HG02588 (cell line): ENCODE results near the gene SCAPER.
"Not testable (repeated sequence)": the region's sequence is repeated elsewhere in the genome, so short reads cannot be mapped to it uniquely, and the experiment has no call there.

Experiments used
- ATAC-seq: cut with Tn5 transposase; IDR thresholded peaks from one replicate; pipeline ENCODE4 v1.9.1; 2021; ENCODE audit warnings: mild to moderate bottlenecking, moderate library complexity; ENCODE audit not compliant: unreplicated experiment

Gene SCAPER

GRCh38 chr15:76502185-76502584 lies 403.0 kb downstream of the SCAPER start:
- ATAC-seq = not testable (repeated sequence)

GRCh38 chr15:76501726-76502125 lies 403.4 kb downstream of the SCAPER start:
- ATAC-seq = no peak

- ATAC-seq = no peak
Observed at GRCh38 chr15:76501011-76501410, 404.1 kb downstream of the SCAPER start.

DNA sequence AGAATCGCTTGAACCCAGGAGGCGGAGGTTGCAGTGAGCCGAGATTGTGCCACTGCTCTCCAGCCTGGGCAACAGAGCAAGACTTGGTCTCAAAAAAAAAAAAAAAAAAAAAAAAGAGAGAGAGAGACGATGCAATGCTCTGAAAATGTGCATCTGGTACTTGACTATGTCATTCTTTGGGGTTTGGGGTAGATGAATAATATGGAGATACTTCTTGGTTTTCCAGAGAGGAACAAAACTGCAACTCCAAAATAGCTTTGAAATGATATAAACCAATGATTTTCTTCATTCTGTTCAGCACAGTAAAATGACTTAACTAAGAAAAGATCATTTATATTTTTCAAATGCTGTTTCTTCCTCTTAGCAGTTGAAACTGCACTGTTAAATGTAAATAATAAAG lies 409.7 kb downstream of the SCAPER start:
- ATAC-seq = no peak

DNA sequence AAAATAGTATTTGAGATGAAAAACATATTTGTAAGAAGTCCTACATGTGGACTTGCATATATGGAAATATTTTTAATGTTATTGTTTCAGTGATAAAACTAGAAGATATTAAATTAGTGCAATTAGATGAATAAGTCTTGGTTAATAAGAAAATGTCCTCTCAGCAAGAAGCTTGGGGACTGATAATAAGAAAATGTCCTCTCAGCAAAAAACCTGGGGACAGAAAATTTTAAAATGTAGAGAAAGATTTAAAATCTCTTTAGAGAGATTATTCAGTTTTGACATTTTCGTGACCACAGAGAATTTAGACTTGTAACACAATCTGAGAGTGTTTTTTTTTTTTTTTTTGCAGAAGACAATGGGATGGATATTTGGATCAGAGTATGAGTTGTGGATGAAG lies 412.6 kb downstream of the SCAPER start:
- no peak for ATAC-seq

GRCh38 chr15:76483752-76484151 lies 421.4 kb downstream of the SCAPER start:
- no peak for ATAC-seq

GRCh38 chr15:76483018-76483417 lies 422.1 kb downstream of the SCAPER start:
- ATAC-seq = no peak

DNA sequence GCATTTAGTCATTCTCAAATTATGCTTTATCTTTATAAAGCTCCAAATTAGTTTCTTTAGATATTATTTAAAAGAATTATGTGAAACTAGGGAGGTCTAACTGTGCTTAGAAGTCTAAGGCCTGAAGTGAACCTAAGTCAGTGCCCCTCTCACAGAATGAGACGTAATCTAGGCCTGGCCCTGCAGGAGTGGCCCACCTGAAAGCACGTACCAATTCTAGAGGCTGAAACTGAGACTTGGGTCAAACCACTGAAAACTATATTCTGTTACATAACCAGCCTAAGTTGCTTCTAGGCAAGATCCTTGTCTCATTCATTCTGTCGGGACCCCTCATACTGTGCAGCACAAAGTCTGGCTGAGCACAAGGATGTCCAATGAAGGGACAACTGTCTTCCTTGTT lies 424.9 kb downstream of the SCAPER start:
- no peak for ATAC-seq

DNA sequence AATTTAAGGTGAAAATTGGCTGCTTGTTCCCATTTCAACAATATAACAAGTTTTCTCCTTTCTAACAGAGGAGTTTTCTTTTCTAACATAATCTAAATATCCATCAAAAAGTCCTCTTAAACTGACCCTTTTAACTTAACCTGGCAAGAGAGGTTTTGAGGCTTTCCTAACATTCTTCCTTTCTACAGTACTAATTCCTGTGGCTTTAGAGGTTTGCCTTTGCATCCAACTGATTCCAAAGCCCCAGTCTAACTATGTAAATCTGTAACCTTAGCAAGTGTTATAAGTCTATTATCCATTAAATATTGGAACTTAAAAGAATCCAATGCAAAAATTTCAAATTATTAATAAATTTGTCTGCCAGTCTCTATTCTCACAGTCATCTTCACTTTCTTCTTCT lies 434.4 kb downstream of the SCAPER start:
- ATAC-seq = no peak

DNA sequence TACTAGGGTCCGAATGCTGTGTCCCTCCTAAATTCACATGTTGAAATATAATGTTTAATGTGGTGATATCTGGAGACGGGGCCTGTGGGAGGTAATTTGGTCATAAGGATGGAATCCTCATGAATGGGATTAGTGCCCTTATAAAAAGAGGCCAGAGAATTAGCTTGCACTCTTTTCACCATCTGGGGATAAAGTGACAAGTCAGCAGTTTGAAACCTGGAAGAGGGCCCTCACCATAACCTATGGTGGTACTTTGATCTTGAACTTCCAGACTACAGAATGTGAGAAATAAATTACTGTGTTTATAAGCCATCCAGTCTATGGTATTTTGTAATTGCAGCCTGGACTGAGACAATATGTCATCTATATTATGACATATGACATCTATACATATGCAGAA lies 436.4 kb downstream of the SCAPER start:
- no peak for ATAC-seq

DNA sequence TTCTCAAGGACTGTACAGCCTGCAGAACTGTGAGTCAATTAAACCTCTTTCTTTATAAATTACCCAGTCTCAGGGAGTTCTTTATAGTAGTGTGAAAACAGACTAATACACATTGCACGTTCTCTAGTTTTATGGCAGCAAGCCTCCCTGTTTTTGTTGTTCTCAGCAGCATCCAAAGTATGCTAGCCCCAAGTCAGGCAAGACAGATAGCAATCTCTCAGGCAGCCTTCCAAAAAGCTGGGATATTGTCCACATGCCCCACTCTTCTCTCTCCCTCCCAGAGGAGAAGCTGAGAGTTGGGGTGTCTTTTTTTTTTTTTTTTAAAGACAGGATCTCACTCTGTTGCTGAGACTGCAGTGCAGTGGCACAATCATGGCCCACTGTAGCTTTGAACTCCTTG lies 438.0 kb downstream of the SCAPER start:
- no peak for ATAC-seq

- no peak for ATAC-seq
Observed at GRCh38 chr15:76465728-76466127, 439.4 kb downstream of the SCAPER start.

DNA sequence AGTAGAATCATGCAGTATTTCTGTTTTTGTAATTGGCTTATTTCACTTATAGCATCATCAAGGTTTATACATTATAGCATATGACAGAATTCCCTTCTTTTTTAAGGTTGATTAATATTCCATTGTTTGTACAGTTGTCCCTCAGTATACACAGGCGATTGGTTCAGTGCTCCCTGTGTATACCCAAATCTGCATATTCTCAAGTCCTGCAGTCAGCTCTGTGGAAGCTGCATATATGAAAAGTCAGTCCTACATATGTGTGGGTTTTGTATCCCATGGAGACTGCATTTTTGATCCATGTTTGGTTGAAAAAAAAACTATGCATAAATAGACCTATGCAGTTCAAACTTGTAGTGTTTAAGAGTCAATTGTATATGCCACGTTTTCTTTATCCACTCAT lies 440.9 kb downstream of the SCAPER start:
- ATAC-seq = no peak

DNA sequence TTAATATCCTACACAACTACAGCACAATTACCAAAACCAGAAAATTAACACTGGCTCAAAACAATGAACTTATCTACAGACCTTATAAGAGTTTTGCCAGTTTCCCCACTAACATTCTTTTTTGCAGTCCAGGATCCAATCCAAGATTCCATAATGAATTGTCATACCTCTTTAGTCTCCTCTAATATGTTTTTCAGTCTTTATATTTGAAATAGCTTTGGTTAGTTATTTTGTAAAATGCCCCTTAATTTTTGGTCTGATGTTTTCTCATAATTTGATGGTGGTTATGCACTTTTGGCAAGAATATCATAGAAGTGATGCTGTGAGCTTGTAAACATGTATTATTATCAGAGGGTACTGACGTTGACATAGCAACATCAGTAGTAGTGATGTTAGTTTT lies 444.3 kb downstream of the SCAPER start:
- no peak for ATAC-seq

DNA sequence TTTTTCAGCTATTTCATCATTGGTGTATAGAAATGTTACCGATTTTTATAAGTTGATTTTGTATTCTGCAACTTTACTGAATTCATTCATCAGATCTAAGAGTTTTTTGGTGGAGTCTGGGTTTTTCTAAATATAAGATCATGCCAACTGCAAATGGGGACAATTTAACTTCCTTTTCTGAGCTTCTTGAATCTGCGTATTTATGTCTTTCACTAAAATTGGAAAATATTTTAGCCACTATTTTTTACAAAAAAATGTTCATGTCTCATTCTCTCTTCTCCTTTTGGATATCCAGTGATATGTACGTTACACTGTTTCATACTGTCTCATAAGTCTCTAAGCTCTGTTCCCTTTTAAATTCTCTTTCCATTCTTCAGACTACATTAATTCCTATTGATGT lies 444.8 kb downstream of the SCAPER start:
- ATAC-seq = no peak

DNA sequence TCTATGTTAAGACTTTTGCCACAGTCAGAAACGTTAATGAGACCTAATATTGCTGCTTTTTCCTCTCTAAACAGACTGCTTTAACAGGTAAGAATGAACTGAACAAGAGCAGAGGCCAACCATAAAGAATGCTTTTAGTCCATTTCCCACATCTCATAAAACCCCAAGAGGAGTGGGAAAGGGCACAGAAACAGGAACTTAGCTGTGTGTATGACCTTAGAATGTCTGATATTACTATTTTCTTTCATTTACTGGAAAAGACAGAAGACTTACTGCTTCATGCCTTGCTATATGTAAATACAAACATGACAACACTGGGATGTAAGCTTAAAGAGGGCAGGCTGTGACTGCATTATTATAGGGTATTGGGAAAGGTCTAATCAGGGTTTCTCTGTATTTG lies 453.6 kb downstream of the SCAPER start:
- ATAC-seq = no peak

DNA sequence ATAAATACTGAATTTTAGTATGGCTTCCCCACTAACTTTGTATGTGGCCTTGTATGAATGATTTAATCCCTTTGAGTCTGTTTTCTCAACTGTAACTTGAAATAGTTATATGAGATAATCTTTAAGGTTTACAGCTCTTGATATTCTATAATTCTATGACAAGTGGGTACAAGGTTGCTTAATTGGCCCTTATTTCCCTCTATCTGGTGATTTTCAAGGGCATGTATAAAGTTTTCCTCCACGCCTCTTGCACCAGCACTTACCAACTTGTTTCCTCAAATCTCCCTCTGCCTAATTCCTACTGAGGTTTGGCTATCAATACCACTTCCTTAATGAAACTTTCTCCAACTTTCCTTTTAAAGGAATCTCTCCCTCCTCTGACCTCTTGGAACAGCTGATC lies 455.7 kb downstream of the SCAPER start:
- no peak for ATAC-seq

- no peak for ATAC-seq
Observed at GRCh38 chr15:76448755-76449154, 456.4 kb downstream of the SCAPER start.

DNA sequence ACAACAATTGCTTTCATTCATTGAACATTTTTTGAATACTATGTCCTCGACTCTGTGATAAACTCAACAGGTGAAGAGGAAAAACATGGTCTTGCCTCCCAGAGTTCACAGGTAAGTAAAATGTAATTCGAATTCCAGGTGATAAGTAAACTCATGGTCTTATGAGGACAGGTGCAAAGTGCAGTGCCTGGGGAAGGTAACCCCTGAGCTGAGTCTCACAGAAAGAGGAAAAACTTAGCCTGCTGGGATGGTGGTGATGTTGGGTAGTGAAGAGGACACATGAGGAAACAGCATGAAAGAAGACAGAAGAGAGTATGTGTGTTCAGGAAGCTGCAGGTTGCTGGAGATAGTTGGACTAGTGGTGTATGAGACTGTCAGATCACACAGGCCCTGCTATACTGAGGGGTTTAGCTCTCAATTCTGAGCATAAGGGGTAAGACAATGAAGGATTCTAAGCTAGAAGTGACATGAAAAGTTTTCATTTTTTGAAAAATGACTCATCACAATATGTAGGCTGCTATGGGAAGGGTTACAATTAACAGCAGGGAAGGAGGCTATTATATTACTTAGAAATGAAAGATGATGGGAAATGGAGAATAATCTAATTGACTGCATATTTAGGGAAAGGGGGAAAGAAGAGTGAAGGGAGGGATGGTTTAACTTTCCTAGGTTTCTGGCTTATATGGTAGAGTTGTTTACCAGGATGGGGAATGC lies 457.3 kb downstream of the SCAPER start:
- no peak for ATAC-seq

- ATAC-seq = no peak
Observed at GRCh38 chr15:76440441-76440840, 464.7 kb downstream of the SCAPER start.

GRCh38 chr15:76439542-76439941 lies 465.6 kb downstream of the SCAPER start:
- no peak for ATAC-seq

DNA sequence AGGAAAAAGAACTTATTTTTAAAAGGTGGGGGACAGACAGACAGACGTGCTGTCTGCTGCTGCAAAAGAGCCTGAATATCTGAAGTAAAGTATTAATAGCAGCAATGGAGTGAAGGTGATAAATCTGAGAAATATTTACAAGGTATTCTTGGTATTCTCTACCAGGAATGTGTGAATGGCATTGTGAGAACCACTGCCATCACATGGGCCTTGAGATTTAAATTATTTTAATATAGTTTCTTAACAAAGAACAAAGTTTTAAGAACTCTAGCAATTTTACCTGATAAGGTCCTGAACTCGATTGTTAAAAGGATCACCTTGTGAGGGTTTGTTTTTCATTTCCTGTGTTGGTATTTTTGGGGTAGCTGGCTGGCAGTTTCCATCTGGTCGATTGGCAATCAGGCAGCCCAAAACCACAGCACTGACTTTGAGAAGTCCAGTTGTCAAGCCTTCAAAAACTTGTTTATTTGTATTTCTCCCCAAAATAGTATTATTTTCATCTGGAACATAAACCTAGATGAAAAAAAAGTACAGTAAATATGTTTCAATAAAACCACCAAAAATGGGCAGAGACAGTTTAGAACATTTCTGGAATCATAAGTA lies 471.2 kb downstream of the SCAPER start:
- no peak for ATAC-seq

DNA sequence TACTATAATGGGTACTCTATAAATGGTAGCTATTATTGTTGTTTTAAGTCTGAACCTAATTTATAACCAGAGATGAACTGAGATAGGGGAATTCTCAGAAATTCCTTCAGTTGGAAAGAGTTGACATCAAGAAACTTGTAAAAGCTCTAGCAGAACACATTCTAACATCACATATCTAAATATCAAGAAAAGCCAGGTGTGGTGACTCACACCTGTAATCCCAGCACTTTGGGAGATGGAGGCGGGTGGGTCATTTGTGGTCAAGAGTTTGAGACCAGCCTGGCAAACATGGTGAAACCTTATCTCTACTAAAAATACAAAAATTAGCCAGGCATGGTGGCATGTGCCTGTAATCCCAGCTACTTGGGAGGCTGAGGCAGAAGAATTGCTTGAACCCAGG lies 472.1 kb downstream of the SCAPER start:
- ATAC-seq = not testable (repeated sequence)
